Muscle layer of colon (tissue), 2 donors: ENCODE data around the gene CPEB1.

Experiments
- H3K27ac ChIP-seq: one replicate; pipeline ENCODE4 v1.7.0; 2013; ENCODE audit warnings: low read depth, mild to moderate bottlenecking, low read length, moderate library complexity
- H3K27me3 ChIP-seq, 2 donors: one replicate each; pipeline ENCODE4 v1.7.0; 2013; ENCODE audit warnings: low read length in 2 of 2, mild to moderate bottlenecking in 2 of 2; ENCODE audit not compliant: insufficient read depth in 2 of 2, control insufficient read depth in 1 of 2
- H3K36me3 ChIP-seq: one replicate; pipeline ENCODE4 v1.7.0; 2013; ENCODE audit warnings: mild to moderate bottlenecking, low read length; ENCODE audit not compliant: insufficient read depth
- H3K4me1 ChIP-seq: one replicate; pipeline ENCODE4 v1.7.0; 2013; ENCODE audit warnings: mild to moderate bottlenecking, low read length; ENCODE audit not compliant: insufficient read depth
- H3K4me3 ChIP-seq, 2 donors: one replicate each; pipeline ENCODE4 v1.7.0; 2013; ENCODE audit warnings: low read length in 2 of 2, low read depth in 1 of 2, mild to moderate bottlenecking in 1 of 2, moderate library complexity in 1 of 2
- H3K9ac ChIP-seq: one replicate; pipeline ENCODE4 v1.7.0; 2013; ENCODE audit warnings: low read length
- H3K9me3 ChIP-seq: one replicate; pipeline ENCODE4 v1.7.0; 2013; ENCODE audit warnings: mild to moderate bottlenecking, low read length
- donor health status: abdominal sarcoma.
- donor health status: Adenocarcinoma of cecum.

Gene CPEB1

GRCh38 chr15:82585072-82585471 lies 62.1 kb downstream of the CPEB1 start:
- Histone ChIP-seq H3K4me3 (no peak overlapping the region), H3K27me3 (no peaks in the 10 kb centered on the region), H3K27ac (no peak overlapping the region), H3K36me3 (no peaks in the 10 kb centered on the region), H3K4me1 (no peaks in the 10 kb centered on the region), H3K9ac (no peak overlapping the region), H3K9me3 (no peaks in the 10 kb centered on the region)

- Histone ChIP-seq H3K27me3 (no peaks in the 10 kb centered on the region), H3K9me3 (no peaks in the 10 kb centered on the region), H3K9ac (no peak overlapping the region), H3K4me1 (no peaks in the 10 kb centered on the region), H3K4me3 (no peak overlapping the region), H3K27ac (no peak overlapping the region), H3K36me3 (no peaks in the 10 kb centered on the region)
These were observed 66.5 kb downstream of the CPEB1 start for GRCh38 chr15:82580713-82581112.

- peaks cover 21% of the 10 kb centered on the region for H3K4me1 ChIP-seq
- H3K4me3 ChIP-seq: no peak overlapping the region
- H3K27me3 ChIP-seq: no peaks in the 10 kb centered on the region
- H3K27ac ChIP-seq: no peak overlapping the region
- no peaks in the 10 kb centered on the region for H3K9me3 ChIP-seq
- no peak overlapping the region for H3K9ac ChIP-seq
- H3K36me3 ChIP-seq: no peaks in the 10 kb centered on the region
These were observed 71.8 kb downstream of the CPEB1 start for GRCh38 chr15:82575335-82575734.

GRCh38 chr15:82572986-82573385 lies 74.2 kb downstream of the CPEB1 start:
- Histone ChIP-seq H3K9me3 (no peaks in the 10 kb centered on the region), H3K36me3 (no peaks in the 10 kb centered on the region), H3K4me3 (no peak overlapping the region), H3K27ac (no peak overlapping the region), H3K27me3 (no peaks in the 10 kb centered on the region), H3K4me1 (peaks cover 21% of the 10 kb centered on the region), H3K9ac (no peak overlapping the region)

GRCh38 chr15:82572311-82572710 lies 74.9 kb downstream of the CPEB1 start:
- Histone ChIP-seq H3K36me3 (peaks cover 4% of the 10 kb centered on the region), H3K4me1 (peaks cover 21% of the 10 kb centered on the region), H3K27me3 (no peaks in the 10 kb centered on the region), H3K27ac (peak overlapping the region; percentile 66), H3K9me3 (no peaks in the 10 kb centered on the region), H3K9ac (peak overlapping the region; percentile 49), H3K4me3 (peak overlapping the region; percentile 39 to 58)

GRCh38 chr15:82571722-82572222 lies 75.4 kb downstream of the CPEB1 start:
- Histone ChIP-seq H3K4me1 (peaks cover 21% of the 10 kb centered on the region), H3K9ac (peak overlapping the region; percentile 49), H3K27me3 (no peaks in the 10 kb centered on the region), H3K9me3 (no peaks in the 10 kb centered on the region), H3K36me3 (peaks cover 9% of the 10 kb centered on the region), H3K27ac (peak overlapping the region; percentile 66), H3K4me3 (peak overlapping the region; percentile 39 to 58)

- Histone ChIP-seq H3K27me3 (no peaks in the 10 kb centered on the region), H3K4me1 (peaks cover 21% of the 10 kb centered on the region), H3K4me3 (peak overlapping the region; percentile 39 to 58), H3K27ac (peak overlapping the region; percentile 61), H3K36me3 (peaks cover 9% of the 10 kb centered on the region), H3K9me3 (no peaks in the 10 kb centered on the region), H3K9ac (peak overlapping the region; percentile 49)
These were observed 76.2 kb downstream of the CPEB1 start for GRCh38 chr15:82570721-82571508.

- Histone ChIP-seq H3K9ac (no peak overlapping the region), H3K4me1 (peaks cover 21% of the 10 kb centered on the region), H3K27ac (no peak overlapping the region), H3K36me3 (peaks cover 14% of the 10 kb centered on the region), H3K9me3 (no peaks in the 10 kb centered on the region), H3K4me3 (no peak overlapping the region), H3K27me3 (no peaks in the 10 kb centered on the region)
These were observed 77.3 kb downstream of the CPEB1 start for GRCh38 chr15:82569834-82570233.

GRCh38 chr15:82568986-82569385 lies 78.2 kb downstream of the CPEB1 start:
- no peaks in the 10 kb centered on the region for H3K9me3 ChIP-seq
- no peak overlapping the region for H3K4me3 ChIP-seq
- H3K27ac ChIP-seq: no peak overlapping the region
- H3K4me1 ChIP-seq: peaks cover 21% of the 10 kb centered on the region
- peaks cover 16% of the 10 kb centered on the region for H3K36me3 ChIP-seq
- H3K9ac ChIP-seq: no peak overlapping the region
- no peaks in the 10 kb centered on the region for H3K27me3 ChIP-seq

- peaks cover 16% of the 10 kb centered on the region for H3K36me3 ChIP-seq
- H3K4me1 ChIP-seq: peaks cover 20% of the 10 kb centered on the region
- H3K27ac ChIP-seq: no peak overlapping the region
- no peak overlapping the region for H3K9ac ChIP-seq
- no peaks in the 10 kb centered on the region for H3K27me3 ChIP-seq
- no peak overlapping the region for H3K4me3 ChIP-seq
- no peaks in the 10 kb centered on the region for H3K9me3 ChIP-seq
These were observed 79.5 kb downstream of the CPEB1 start for GRCh38 chr15:82567661-82568060.

- Histone ChIP-seq H3K27me3 (no peaks in the 10 kb centered on the region), H3K36me3 (peaks cover 16% of the 10 kb centered on the region), H3K9me3 (no peaks in the 10 kb centered on the region), H3K27ac (no peak overlapping the region), H3K9ac (no peak overlapping the region), H3K4me1 (peaks cover 13% of the 10 kb centered on the region), H3K4me3 (no peak overlapping the region)
These were observed 80.5 kb downstream of the CPEB1 start for GRCh38 chr15:82566690-82567089.

GRCh38 chr15:82558502-82558901 lies 88.7 kb downstream of the CPEB1 start:
- H3K4me3 ChIP-seq: no peak overlapping the region
- no peaks in the 10 kb centered on the region for H3K9me3 ChIP-seq
- H3K27ac ChIP-seq: no peak overlapping the region
- H3K36me3 ChIP-seq: peaks cover 11% of the 10 kb centered on the region
- H3K9ac ChIP-seq: no peak overlapping the region
- no peaks in the 10 kb centered on the region for H3K4me1 ChIP-seq
- H3K27me3 ChIP-seq: no peaks in the 10 kb centered on the region
